ENCODE results near the gene TLE6.
"Not testable (repeated sequence)": the region's sequence is repeated elsewhere in the genome, so short reads cannot be mapped to it uniquely, and the experiment has no call there.

TLE6 gene

GRCh38 chr19:2977001-2977745 is at the start of gene TLE6:
TLE6 (plus strand) TSS chr19:2977564; CDS start chr19:2978234, 670 bp downstream.
- peak; percentile 85 to 88 for DNase-seq (ENCODE audit: low read depth in 2 of 2)

GRCh38 chr19:2933490-2933910 is 43.9 kb upstream of the TLE6 start:
- no peak for DNase-seq (ENCODE audit: low read depth in 2 of 2)

DNA sequence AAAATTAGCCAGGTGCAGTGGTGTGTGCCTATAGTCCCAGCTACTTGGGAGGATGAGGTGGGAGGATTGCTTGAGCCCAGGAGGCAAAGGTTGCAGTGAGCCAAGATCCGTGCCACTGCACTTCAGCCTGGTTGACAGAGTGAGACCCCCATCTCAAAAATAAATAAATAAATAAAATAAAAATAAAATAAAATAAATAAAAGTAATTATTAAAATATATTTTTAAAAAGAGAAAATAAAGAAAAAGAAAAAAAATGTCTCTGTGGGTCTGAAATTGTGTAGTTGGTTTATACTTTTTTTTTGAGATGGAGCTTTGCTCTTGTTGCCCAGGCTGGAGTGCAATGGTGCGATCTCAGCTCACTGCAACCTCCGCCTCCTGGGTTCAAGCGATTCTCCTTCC is 41.5 kb upstream of the TLE6 start:
- DNase-seq (ENCODE audit: low read depth in 2 of 2): not testable (repeated sequence)

- DNase-seq (ENCODE audit: low read depth in 2 of 2): no peak
These were observed 34.3 kb upstream of the TLE6 start for GRCh38 chr19:2942928-2943640.

DNA sequence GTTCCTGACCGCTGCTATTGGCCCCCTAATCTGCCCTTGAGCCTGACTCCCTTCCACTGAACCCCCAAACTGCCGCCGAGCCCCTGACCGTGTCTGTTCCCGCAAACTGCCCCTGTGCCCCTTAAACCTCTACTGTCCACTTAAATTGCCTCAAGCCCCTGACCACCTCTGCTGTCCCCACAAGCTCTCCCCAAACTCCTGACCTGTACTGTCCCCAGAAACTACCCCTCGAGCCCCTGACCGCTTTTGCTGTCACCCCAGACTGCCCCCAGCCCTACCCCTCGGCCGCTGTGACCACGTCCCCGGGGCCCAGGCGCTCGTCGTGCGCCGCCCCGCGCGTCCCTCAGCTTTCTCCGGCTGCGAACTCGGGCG is 33.0 kb upstream of the TLE6 start:
- DNase-seq (ENCODE audit: low read depth in 2 of 2): peak in 1 of 2 donors; percentile 13

DNA sequence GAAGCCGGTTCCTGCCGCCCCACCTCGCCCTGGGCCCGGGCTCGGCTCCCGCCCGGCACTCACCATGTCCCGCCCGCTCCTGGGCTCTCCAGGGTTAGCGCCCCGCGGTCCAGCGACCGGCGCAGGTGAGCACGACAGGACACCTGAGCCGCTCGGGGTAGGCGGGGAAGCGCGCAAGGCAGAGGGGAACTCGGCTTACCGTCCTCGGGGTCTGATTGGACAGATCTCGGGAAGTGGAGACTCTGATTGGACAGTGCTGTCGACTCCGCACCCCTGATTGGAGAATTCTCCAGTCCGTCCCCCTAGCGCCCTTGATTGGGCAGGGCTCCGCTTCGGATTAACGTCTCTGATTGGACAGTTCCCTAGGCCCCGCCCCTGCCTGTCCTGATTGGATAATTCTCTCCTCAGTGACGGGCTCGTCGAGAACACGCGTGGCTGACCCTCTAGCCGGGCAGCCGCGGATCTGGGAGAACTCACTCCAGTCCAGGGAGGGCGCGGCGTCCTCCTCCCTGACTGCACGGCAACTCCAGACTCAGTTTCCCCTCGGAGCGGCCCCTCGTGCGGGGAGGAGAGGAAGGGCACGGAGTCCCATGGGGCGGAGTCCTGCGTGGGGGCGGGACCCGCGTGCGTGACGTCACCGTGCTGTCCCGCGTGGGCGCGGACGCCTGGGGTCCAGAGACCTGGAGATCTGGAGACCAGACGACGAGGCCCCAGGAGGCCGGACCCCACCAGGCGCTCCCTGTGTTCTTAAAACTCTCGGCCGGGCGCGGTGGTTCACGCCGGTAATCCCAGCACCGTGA is 32.4 kb upstream of the TLE6 start, which contains the start of gene ZNF77:
TSS of gene ZNF77 (minus strand) at position 197 of the 800 bp plus-strand sequence. CDS start at position 66, 131 bp downstream.
- peak; percentile 95 to 99 for DNase-seq (ENCODE audit: low read depth in 2 of 2)

- no peak for DNase-seq (ENCODE audit: low read depth in 2 of 2)
These were observed 31.7 kb upstream of the TLE6 start for GRCh38 chr19:2945575-2946184.

- no peak for DNase-seq (ENCODE audit: low read depth in 2 of 2)
These were observed 27.5 kb upstream of the TLE6 start for GRCh38 chr19:2949939-2950285.

DNA sequence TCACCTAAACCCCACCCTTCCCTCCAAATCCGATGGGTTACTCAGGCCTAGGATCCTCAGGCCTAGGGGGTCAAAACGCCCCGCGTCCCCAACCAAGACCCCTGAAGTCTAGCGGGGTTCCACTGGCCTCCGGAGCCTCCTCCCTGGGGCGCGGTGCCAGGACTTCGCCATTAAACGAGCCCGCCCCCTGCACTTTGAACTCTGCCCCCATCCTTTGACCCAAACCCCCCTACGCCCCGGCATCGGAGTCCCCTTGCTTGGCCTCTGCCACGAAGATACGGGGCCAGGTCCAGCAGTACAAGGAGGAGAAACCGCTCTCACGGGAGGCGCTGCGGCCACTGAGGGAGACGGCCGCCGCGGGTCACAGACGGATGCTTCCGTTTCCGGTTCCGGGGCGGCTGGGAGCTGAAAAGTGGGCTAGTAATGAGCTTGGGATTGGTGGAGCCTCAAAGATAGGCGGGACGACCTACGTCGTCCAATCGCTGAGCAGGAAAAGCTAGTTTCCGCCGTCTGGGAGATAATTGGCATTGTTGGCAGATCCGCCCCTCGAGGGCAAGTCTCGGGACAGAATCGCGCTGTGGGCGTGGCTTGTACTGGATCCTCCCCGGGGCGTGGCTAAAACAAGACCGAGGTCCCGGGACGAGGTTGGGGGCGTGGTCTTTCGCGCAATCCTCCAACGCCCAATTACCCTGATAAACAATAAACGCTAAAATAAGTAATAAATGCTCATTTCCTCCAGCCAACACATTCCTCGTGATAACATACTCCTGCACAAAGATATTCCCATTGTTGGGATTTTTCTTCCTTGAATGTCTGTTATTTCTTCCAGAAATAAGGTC is 26.9 kb upstream of the TLE6 start:
- peak; percentile 98 to 100 for DNase-seq (ENCODE audit: low read depth in 2 of 2)

- DNase-seq (ENCODE audit: low read depth in 2 of 2): no peak
These were observed 24.3 kb upstream of the TLE6 start for GRCh38 chr19:2952953-2953481.

- DNase-seq (ENCODE audit: low read depth in 2 of 2): no peak
These were observed 20.2 kb upstream of the TLE6 start for GRCh38 chr19:2957160-2957559.

DNA sequence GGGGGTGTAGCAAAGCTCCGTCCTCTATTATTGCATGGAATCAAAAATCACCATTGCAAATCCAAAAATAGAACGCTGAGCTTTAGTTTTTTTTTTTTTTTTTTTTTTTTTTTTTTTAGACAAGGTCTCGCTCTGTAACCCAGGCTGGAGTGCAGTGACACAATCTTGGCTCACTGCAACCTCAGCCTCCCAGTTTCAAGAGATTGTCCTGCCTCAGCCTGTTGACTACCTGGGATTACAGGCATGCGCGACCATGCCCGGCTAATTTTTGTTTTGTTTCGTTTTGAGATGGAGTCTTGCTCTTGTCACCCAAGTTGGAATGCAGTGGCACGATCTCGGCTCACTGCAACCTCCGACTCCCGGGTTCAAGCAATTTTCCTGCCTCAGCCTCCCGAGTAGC is 17.2 kb upstream of the TLE6 start:
- no peak for DNase-seq (ENCODE audit: low read depth in 2 of 2)

- DNase-seq (ENCODE audit: low read depth in 2 of 2): peak in 1 of 2 donors; percentile 15
These were observed 15.2 kb upstream of the TLE6 start for GRCh38 chr19:2962018-2962670.

DNA sequence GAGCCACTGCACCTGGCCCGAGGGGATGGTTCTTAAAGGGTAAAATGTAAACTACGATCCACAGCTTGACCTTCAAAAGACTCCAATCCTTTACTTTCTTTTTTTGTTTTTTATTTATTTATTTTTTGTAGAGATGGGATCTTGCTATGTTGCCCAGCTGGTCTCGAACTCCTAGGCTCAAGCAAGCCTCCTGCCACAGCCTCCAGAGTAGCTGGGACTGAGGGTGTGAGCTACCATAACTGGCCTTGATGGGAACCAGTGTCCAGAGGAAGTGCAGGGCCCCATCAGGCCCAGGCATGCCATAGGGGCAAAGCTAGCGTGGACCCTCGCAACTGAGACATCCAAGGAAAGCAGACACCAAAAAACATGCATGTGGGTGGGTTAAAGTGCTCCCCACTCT is 14.2 kb upstream of the TLE6 start:
- no peak for DNase-seq (ENCODE audit: low read depth in 2 of 2)

DNA sequence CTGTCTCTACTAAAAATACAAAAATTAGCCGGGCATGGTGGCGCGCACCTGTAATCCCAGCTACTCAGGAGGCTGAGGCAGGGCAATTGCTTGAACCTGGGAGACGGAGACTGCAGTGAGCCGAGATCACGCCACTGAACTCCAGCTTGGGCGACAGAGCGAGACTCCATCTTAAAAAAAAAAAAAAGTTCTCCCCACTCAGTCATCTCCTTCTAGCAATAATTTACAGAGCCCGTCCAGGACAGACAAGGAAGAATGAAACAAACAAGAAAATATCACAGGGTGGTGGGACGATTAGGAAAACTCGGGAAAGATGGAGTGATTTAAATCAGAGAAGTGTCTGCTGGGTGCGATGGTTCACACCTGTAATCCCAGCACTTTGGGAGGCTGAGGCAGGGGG is 13.7 kb upstream of the TLE6 start:
- DNase-seq (ENCODE audit: low read depth in 2 of 2): not testable (repeated sequence)

DNA sequence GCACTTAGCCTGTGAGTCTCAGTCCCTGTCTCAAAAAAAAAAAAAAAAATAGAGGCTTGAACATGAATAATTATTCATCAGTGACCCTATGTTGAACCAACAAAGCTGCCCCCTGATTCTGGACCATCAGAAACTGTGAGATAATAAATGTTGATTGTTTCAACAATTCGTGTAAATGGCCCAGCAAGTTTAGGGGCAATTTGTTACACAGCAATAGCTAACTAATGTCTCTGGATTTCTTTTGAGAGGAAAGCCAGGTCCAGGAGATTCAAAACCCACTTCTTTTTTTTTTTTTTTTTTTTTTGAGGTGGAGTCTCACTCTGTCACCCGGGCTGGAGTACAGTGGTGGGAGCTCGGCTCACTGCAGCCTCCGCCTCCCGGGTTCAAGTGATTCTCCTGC is 12.5 kb upstream of the TLE6 start:
- DNase-seq (ENCODE audit: low read depth in 2 of 2): no peak

GRCh38 chr19:2967972-2968371 is 9.4 kb upstream of the TLE6 start:
- no peak for DNase-seq (ENCODE audit: low read depth in 2 of 2)

DNA sequence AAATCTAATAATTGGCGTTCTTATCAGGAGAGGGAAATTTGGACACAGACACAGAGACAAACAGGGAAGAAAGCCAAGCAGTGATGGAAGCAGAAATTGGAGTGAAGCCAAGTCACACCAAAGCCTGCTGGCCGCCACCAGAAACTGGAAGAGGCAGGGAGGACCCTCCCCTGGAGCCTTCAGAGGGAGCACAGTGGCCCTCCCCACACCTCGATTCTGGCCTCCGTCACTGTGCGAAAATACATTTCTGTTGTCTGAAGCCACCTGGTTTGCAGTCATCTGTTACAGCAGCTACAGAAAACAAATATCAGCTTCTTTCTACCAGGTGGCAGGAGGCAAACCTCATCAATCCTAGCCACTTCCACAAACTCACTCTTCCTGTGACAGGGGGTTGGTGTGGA is 8.3 kb upstream of the TLE6 start:
- DNase-seq (ENCODE audit: low read depth in 2 of 2): no peak

GRCh38 chr19:2970201-2970835 is 7.0 kb upstream of the TLE6 start:
- no peak for DNase-seq (ENCODE audit: low read depth in 2 of 2)

- no peak for DNase-seq (ENCODE audit: low read depth in 2 of 2)
These were observed 4.1 kb upstream of the TLE6 start for GRCh38 chr19:2973229-2973628.

Data from stimulated activated CD8-positive, alpha-beta memory T cell treated with anti-CD3 and anti-CD28 coated beads, Interleukin-15, amount 100 ng/mL, for 4 hours (primary cell).